HTERT RPE-1 (cell line): ENCODE measurements around the gene LHFPL3.
"Not testable (repeated sequence)": the region's sequence is repeated elsewhere in the genome, so short reads cannot be mapped to it uniquely, and the experiment has no call there.

Experiments used
- in situ Hi-C: fragments of 300-500 bp; cut with MboI; formaldehyde crosslinking; loops from 4 replicates; pipeline ENCODE4 v1.14.3; 2020; ENCODE audit warnings: low sequenced_read_pairs

The LHFPL3 gene

DNA sequence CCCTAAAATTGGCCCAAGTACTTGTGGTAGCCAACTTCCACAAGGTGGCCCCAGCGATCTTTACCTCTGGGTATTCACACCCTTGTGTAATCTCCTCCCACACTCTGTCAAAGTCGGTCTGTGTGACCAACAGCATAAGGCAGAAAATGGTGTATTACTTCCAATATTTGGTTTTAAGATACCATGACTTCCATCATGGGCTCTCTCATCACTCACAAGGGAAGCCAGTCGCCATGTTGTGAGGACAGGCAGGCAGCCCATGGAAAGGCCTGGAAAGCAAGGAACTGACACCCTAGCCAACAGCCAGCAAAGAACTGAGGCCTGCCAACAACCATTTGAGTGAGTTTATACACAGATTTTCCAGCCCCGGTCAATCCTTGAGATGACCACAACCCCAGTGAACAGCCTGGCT, 594.6 kb downstream of the LHFPL3 start:
- in situ Hi-C loops = no loop called here

DNA sequence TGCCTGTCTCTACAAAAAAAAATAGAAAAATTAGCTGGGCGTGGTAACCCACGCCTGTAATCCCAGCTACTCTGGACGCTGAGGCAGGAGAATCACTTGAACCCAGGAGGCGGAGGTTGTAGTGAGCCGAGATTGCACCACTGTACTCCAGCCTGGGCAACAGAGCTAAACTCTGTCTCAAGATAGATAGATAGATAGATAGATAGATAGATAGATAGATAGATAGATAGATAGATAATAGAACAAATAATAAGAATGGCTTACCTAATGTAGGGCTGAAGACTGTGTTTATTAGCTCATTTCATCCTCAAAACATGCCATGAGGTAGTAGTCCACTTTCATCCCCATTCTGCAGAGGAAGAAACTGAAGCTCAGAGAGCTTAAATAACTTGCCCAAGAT, 597.8 kb downstream of the LHFPL3 start:
- in situ Hi-C loops = not testable (repeated sequence)

DNA sequence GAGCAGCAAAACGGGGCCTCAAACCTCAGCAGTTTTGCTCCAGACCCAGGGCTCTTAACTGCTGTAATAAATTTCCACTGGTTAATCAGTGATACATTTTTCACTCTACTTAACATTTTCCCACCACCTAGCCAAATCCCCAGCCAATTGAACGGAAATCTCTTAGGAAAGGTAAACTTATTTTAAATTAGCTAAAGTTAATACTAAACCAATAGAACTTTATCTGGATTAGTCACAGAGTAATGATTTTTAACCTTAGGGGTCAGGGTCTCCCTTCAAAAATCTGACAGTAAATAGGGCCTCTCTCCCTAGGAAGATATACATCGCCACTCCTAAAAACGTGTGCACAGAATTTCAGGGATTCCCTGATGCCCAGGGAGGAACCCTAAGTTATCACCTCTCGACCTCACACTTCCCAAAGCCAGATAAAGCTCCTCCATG, 598.2 kb downstream of the LHFPL3 start:
- in situ Hi-C loops = no loop called here

DNA sequence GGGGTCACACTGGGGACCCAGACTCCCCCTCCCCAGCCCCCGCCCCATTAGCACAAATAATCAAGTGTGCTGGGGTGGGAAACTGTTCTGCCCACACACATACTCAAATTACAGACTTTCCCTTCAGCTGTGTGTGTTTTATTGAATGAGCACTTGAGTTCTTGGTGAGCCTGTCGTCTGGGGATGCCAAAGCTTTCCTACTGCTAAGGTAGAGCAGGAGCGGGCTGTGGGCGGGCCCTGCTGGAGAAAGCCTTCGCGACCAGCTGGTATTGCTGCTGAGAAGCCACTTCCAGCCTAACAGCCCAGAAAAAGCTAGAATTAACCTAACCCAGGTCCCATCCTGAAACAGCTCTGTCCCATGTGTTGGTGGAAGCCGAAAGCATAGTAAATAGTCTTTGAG, 598.7 kb downstream of the LHFPL3 start:
- in situ Hi-C loops = no loop called here

DNA sequence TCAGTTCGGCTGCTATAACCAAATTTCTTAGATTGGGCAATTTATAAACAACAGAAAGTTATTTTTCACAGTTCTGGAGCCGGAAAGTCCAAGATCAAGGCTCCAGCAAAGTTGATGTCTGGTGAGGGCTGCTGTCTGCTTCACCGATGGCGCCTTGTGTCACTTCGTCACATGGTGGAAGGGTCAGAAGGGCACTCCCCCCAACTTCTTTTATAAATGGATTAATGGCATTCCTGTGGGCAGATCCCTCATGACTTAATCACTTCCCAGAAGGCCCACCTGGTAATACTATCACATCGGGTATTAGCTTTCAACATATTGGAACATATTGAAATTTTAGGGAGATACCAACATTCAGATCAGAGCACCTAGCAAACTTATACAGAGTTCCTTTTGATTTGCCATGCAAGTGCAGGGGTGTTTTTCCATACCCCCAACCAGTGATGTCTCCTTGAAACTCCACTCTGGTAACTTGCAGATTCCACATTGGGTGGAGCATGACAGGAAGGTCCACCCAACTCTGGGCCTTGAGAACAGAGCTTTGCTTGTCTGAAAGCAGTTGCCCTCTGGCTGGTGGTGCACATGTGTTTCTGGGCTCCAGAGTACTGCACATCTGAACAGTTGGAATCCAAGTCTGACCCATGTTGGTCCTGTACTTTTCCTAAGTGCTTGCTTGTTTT, 600.5 kb downstream of the LHFPL3 start:
- in situ Hi-C loops = no loop called here

DNA sequence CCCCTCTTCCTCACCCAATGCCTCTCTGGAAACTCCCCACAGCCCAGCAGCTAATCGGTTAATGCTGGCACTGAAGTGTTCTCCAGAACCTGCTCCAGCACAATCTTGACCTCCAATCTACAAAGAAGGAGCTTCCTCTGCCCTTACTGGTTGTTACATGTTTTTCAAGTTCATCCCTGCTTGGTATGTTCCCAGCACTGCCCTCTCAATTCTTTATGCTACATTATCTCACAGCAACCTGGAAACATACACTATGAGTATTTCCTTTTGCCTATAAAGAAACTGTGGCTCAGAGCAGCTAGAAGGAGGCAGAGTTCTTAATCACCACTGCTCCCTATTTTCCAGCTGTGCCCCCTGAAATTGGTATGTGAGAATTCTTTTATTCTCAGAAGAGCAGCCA, 601.5 kb downstream of the LHFPL3 start:
- in situ Hi-C loops = no loop called here

DNA sequence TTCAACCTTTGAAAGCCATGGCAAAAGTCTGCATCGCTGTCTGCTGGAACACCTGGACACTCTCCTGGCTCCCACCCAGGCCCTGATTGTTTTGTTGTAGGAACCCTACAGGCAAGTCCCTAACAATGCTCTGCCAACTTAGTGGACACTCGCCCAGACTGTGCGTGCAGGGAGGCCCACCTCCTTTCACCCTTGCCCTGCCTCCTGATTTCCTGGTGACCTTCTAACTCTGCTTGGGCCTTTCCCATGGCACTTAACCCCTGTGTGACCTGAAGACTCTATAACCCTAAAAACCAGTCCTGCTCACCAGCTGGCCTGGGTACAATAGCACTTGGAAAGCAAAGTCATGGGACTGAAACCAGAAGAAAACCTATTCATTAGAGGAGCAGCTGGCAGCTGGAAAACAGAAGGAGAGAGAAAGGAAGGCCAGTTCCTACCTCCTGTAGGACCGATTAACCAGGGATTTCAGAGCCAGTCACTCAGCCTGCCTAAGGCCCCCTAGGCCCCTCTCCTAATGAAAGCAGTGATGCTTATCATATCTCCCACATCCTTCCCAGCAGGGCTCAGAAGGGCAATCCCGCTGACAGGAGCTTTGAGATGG, 602.9 kb downstream of the LHFPL3 start:
- in situ Hi-C loops = no loop called here

DNA sequence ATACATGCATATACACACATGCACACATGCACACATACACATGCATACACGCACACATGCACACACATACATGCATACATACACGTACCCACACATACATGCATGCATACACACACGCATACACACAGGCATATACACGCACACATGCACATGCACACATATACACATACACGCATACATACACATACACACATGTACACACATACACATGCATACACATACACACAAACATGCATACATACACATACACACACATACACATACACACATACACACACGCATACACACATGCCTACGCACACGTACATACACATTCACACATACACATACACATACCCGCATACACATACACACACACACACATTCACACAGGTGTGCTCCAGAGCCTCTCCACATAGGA, 604.6 kb downstream of the LHFPL3 start:
- in situ Hi-C loops = no loop called here

DNA sequence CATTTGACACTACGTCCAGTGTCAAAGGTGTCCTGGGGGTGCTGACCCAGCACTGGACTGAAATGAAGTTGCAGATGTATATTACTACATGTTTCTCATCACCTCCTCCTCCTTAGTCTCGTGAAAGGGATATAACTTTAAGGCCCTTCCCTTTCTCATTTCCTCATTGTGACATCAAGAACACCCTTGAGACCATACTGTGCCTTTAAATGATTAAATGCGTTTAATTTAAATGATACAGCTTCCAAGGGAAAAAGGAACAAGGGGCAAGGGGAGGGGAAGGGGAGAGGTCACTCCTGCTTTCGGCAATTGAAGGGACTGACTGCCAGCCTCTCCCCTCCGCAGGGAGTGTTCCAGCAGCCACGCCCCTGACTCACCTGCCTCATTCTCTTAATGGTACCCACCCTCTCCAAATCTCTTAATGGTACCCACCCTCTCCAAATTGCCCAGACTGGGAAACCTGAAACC, 605.2 kb downstream of the LHFPL3 start:
- in situ Hi-C loops = no loop called here

DNA sequence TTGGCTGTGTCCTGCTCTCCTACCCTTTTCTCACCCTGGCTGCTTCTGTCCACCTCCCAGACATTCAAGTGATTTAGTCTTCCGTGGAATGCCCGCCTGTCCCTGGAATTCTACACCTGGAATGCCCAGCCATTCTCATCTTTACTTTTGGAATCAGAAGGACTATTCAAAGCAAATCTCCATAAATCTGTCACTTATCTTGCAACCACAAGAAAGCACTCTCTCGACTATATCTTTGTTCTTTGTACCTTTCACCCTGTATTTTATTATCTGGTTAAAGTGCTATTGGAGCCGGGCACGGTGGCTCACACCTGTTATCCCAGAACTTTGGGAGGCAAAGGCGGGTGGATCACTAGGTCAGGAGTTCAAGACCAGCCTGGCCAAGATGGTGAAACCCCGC, 606.3 kb downstream of the LHFPL3 start:
- in situ Hi-C loops = no loop called here

DNA sequence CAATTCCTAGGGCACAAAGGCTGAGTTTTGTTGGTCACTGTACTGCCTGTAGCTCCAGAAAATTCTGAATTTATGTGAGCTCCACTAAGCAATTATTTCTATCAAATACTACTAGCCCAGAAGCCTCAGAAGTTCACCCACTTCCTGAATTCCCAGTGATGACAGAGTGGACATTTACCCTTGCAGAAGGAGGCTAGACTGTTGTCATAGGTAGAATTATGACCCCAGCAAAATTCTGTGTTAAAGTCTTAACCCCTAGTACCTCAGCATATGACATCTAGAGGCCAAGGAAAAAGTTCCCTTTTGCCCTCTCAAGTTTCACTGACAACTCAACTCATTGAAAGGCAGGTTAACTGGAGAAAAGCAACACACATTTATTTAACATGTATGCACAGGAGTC, 606.9 kb downstream of the LHFPL3 start:
- in situ Hi-C loops = no loop called here

DNA sequence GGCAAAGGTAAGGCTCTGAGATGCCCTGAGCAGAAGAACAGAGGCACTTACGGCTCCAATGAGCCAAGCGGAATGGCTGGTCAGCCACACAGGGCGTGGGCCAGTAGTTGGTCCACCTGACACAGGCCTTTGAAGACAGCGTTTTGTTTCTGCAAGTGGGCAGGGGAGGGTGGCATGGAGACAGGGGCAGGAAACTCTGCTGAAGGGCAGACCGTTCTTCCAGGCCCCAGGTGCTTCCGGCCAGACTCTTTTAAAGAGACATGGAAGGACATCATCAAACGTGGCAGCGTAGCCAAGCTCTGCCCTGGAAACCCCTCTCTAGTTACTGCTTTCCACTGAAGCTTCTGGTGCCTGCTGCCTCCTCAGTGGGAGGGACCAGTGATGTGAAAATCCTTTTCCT, 608.1 kb downstream of the LHFPL3 start:
- in situ Hi-C loops = no loop called here

DNA sequence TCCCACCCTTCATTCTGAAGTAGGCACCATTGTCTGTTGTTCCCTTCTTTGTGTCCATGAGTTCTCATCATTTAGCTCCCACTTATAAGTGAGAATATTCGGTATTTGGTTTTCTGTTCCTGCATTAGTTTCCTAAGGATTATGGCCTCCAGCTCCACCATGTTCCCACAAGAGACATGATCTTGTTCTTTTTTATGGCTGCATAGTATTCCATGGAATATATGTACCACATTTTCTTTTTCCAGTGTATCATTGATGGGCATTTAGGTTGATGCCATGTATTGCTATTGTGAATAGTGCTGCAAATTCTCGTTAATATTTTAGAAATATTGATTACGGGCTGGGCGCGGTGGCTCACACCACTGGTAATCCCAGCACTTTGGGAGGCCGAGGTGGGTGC, 609.1 kb downstream of the LHFPL3 start:
- in situ Hi-C loops = not testable (repeated sequence)

DNA sequence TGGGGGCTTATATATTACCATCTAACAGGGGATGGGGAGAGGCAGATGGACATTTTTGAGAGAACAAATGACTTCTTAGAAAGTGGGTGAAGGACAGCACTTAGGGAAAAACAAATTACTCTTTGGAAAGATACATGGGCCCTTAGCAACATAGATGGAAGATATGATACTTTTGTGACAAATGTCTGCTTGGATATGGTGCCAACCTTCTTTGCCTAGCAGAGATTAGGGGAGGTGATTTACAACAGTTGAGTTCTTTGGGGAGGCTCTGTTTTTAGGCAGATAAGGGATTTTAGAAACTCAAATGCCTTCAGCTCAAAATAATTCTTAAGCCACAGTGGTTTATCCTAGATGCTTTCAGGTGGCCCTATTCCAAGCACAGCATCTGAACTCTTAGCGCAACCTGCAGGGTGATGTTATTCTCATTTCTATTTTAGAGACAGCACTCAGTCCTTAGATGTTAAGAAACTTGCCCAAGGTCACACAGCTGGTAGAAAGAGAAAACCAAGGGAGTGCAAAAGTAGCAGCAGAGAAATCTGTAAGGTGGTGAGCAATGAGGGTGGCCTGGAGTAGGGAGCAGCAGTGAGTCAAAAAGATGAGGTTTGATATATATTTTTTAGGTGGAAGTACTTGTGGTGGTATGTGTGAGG, 610.5 kb downstream of the LHFPL3 start:
- in situ Hi-C loops = no loop called here

DNA sequence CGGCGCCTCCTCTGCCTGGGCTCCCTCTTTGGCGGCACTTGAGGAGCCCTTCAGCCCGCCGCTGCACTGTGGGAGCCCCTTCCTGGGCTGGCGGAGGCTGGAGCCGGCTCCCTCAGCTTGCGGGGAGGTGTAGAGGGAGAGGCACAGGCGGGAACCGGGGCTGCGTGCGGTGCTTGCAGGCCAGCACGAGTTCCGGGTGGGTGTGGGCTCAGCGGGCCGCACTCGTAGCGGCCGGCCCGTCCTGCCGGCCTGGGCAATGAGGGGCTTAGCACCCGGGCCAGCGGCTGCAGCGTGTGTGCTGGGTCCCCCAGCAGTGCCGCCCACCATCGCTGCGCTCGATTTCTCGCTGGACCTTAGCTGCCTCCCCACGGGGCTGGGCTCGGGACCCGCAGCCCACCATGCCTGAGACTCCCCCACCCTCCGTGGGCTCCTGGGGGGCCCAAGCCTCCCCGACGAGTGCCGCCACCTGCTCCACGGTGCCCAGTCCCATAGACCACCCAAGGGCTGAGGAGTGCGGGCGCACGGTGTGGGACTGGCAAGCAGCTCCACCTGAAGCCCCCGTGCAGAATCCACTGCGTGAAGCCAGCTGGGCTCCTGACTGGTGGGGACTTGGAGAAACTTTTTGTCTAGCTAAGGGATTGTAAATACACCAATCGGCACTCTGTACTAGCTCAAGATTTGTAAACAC, 611.8 kb downstream of the LHFPL3 start:
- in situ Hi-C loops = no loop called here

DNA sequence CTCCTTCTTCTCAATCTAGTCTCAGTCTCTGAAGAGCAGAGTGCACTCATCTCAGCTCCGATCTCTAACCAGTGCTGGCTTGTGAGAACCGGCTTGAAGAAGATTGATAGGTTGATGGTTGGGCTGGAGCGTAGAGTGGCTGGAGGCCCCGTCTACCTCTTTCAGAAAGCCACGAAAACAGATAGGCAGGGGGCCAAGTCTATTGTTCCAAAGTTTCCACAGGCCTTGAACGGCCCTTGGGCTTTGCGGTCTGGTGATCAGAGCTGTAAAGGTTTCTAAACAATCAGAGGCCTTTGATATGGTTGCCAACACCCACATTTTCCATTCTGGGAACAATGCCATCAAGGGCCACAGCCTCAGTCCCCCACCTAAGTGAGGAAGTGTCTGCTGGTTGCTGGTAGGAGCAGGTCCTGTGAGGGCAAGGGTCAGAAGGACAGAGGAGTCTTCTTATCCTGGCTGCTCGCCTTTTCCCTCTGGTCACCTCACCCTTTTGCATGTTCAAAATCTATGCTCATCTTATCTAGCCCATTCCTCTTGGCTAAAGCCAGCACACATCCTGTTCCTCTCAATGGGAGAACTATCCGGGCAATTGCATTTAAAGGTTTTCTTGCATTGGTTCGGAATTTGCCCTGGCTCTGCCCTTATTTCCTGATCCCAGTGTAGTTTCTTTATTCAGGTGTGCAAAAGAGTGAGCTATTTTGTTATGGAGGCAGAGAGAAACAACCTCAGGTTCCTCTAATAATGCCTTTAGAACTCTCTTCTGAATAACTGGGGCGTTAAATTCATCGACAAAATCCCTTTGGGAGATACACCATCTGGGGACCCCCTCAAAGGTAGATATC, 615.3 kb downstream of the LHFPL3 start:
- in situ Hi-C loops = no loop called here

DNA sequence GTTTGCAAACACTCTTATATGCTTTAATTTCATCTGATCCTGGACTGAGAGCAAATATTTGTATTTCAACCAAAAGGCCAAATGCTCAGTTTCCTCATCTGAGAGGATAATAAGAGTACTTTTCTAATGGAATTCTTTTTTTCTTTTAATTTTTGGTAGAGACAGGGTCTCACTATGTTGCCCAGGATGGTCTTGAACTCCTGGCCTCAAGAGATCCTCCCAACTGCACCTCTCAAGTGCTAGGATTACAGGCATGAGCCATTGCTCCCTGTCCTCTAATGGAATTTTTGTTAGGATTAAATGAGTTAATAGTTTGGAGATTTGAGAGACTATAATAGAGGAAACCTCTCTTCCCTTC, 617.2 kb downstream of the LHFPL3 start:
- in situ Hi-C loops = no loop called here

DNA sequence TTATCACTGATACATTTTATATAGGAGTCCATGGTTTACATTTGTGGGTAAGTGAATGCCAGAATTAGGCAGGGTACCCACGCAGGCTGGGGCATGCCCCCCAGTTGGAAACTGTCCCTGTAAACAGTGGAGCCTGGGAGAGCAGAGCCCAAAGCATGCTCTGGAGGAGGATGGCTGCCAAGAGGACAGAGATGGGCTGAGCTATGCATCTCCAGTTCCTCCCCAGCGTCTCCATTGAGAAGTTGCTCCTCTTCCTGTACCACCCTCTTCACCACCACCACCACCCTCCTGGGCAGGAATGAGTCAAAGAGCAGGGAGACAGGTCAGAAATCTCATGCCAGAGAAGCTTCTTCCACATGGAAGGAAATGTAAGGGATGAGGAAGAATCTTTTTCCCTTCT, 617.9 kb downstream of the LHFPL3 start:
- in situ Hi-C loops = no loop called here

DNA sequence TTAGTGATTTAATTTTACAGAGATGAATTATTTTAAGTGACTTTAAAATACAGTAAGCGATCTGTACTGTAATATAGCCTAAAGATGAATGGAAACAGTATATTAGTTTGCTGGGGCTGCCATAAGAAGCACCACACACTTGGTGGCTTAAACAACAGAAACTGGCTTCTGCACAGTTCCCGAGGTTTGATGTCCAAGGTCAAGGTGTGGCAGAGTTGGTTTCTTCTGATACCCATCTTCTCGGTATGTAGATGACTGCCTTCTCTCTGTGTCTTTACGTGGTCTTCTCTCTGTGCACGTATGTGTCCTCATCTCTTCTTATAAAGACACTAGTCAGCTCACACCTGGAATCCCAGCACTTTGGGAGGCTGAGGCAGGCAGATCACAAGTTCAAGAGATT, 621.6 kb downstream of the LHFPL3 start:
- in situ Hi-C loops = no loop called here

DNA sequence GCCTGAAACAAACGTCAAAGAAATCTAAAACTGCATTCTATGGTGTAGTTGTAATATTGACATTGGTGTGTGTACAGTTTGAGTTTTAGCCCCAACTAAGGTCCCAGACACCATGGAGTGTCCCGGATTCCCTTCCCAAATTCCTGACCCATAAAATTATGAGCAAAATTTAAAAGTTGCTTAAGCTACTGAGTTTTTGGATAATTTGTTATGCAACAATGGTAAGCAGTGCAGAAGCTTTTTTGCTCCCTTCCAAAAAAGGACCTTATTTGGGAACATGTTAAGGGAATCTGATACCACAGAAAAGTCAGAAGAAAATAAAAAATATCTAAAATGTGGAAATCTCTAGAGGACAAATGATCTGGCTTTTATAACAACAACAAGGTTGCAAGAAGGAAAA, 622.4 kb downstream of the LHFPL3 start:
- in situ Hi-C loops = no loop called here

DNA sequence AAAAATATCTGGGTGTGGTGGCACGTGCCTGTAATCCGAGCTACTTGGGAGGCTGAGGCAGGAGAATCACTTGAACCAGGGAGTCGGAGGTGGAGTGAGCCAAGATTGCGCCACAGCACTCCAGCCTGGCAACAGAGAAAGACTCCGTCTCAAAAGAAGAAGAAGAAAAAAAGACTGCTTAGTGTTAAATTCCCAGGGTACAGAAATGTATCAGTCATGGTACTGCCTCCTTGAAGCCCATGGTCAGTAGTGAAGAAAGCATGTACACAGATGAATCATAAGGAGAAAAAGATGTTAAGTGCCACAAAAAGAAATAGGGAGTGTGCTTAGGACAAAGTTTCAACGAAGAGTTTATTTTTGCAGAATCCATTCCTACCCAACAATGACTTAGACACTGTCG, 623.1 kb downstream of the LHFPL3 start:
- in situ Hi-C loops = no loop called here
